H1 (cell line): ENCODE measurements around the gene QSOX1.

ENCODE experiments used
- EZH2 ChIP-seq: fragments of 200-600 bp; sonication (generic); IDR thresholded peaks from 2 replicates; pipeline ENCODE4 v1.7.1; 2012; ENCODE audit warnings: low read depth, mild to moderate bottlenecking, moderate library complexity, low read length, inconsistent platforms; ENCODE audit not compliant: severe bottlenecking
- POLR2A ChIP-seq, 2 experiments: IDR thresholded peaks; 1 replicate in 1 of 2; 2 replicates in 1 of 2; pipeline ENCODE4 v1.6.1; 2011; ENCODE audit warnings: low read depth in 2 of 2, low read length in 2 of 2, mild to moderate bottlenecking in 2 of 2; ENCODE audit errors: control extremely low read depth in 1 of 2
- RFX5 ChIP-seq: IDR thresholded peaks from 2 replicates; pipeline ENCODE4 v1.6.1; 2011; ENCODE audit warnings: low read depth, low read length, improper control_type of control experiment, borderline replicate concordance
- TF ChIP-seq, protein P1 (sequence below), 3 experiments: IDR thresholded peaks; 1 replicate in 2 of 3; 2 replicates in 1 of 3; pipeline versions ENCODE4 v1.5.1 to v1.6.1; 2011; ENCODE audit warnings: low read length in 3 of 3, mild to moderate bottlenecking in 3 of 3, inconsistent platforms in 2 of 3, low read depth in 1 of 3, moderate library complexity in 1 of 3; ENCODE audit not compliant: insufficient read depth in 1 of 3; ENCODE audit errors: control extremely low read depth in 1 of 3

DNA sequence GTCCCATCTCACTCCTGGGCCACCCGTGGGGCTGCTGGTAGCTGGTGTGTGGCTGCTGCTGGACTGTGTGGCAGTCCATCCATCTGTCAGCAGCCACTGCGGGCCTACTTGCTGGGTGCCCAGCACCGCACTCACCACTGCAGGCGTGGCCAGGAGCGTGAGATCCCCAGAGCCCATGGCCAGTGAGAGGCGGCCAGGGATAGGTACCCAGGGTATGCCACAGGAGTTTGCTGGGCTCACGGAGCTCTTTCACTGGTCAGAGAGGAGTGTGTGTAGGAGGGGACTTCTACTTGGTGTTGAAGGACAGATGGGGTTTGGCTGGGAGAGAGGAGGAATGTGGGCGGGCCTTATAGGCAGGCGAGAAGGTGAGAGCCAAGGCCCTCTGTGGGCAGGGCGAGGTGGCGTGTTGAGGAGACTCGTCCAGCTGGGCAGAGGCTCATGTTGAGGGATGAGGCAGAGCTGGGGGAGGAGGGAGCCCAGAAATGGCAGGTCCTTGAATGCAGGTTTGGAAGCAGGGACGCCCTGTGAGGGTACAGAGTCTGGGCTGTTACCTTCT, 15.0 kb downstream of the QSOX1 start:
- TF ChIP-seq, protein P1, sequence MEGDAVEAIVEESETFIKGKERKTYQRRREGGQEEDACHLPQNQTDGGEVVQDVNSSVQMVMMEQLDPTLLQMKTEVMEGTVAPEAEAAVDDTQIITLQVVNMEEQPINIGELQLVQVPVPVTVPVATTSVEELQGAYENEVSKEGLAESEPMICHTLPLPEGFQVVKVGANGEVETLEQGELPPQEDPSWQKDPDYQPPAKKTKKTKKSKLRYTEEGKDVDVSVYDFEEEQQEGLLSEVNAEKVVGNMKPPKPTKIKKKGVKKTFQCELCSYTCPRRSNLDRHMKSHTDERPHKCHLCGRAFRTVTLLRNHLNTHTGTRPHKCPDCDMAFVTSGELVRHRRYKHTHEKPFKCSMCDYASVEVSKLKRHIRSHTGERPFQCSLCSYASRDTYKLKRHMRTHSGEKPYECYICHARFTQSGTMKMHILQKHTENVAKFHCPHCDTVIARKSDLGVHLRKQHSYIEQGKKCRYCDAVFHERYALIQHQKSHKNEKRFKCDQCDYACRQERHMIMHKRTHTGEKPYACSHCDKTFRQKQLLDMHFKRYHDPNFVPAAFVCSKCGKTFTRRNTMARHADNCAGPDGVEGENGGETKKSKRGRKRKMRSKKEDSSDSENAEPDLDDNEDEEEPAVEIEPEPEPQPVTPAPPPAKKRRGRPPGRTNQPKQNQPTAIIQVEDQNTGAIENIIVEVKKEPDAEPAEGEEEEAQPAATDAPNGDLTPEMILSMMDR (IDR thresholded peaks at IDR 0.05; ENCODE audit: control extremely low read depth in 1 of 3, insufficient read depth in 1 of 3, low read depth in 1 of 3, low read length in 3 of 3) = no peak
- TF ChIP-seq EZH2 = no peak
- no peak for TF ChIP-seq RFX5
- TF ChIP-seq POLR2A (IDR thresholded peaks at IDR 0.05; ENCODE audit: control extremely low read depth in 1 of 2, low read depth in 2 of 2, low read length in 2 of 2) = no peak
